ENCODE measurements around the gene CTTNBP2. TPM values are rescaled to one million over a fixed set of nuclear protein-coding genes. Genes with fewer than 3 reads are reported as not detected.

The CTTNBP2 gene
- total RNA-seq, 1 donor from 2014 or later = 25.0 TPM

DNA sequence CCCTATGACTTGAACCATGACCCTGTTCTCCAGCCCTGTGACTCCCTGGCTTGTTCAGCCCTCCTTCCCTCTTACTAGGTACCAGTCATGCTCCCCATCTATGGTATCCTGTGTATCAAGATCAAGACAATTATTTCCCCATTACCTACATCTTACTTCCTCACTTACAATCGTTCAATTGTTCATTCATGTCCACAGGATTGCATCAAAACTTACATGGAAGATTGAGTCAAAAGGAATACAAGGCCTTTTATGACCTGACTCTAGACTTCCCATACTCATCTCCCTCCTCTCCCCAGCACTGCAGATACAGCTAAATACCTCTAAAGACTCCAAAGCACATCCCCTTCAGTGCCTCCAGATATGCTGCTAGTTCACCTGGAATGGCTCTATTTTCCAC lies 109.2 kb downstream of the CTTNBP2 start:
- peaks cover 0 to 10% of the 10 kb centered on the region in 2 donors for H3K36me3 ChIP-seq
- intact Hi-C loops (cut with DNase I) = no loop called here
- no peaks in the 10 kb centered on the region for H3K9me3 ChIP-seq
- H3K4me1 ChIP-seq = no peaks in the 10 kb centered on the region
- no peaks in the 10 kb centered on the region for H3K27me3 ChIP-seq
- no peak overlapping the region for H3K4me3 ChIP-seq
- no peak overlapping the region for H3K27ac ChIP-seq
- TF ChIP-seq, protein P1, sequence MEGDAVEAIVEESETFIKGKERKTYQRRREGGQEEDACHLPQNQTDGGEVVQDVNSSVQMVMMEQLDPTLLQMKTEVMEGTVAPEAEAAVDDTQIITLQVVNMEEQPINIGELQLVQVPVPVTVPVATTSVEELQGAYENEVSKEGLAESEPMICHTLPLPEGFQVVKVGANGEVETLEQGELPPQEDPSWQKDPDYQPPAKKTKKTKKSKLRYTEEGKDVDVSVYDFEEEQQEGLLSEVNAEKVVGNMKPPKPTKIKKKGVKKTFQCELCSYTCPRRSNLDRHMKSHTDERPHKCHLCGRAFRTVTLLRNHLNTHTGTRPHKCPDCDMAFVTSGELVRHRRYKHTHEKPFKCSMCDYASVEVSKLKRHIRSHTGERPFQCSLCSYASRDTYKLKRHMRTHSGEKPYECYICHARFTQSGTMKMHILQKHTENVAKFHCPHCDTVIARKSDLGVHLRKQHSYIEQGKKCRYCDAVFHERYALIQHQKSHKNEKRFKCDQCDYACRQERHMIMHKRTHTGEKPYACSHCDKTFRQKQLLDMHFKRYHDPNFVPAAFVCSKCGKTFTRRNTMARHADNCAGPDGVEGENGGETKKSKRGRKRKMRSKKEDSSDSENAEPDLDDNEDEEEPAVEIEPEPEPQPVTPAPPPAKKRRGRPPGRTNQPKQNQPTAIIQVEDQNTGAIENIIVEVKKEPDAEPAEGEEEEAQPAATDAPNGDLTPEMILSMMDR (IDR thresholded peaks at IDR 0.05) = no peak
- TF ChIP-seq POLR2A (IDR thresholded peaks at IDR 0.05) = no peak
- no peak for TF ChIP-seq POLR2AphosphoS5 (IDR thresholded peaks at IDR 0.05; ENCODE audit: insufficient read depth in 1 of 2, low read depth in 1 of 2)
- no peak for DNase-seq (ENCODE audit: extremely low spot score in 2 of 2)

DNA sequence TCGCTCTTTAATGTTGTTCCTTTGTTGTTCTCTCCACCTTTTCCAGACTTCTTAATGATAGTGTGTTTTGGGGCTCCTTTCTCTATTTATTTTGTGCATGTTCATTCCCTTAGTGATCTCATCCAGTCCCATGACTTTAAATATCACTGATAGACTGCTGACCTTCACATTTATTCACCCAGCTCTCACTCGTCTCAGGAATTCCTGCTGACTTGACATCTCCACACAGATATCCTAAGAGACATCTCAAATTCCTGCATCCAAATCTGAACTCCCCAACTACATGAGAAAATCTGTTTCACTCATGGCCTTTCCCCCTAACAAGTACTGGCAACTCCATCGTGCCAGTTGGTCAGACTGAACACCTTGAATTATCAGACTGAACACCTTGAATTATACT lies 111.2 kb downstream of the CTTNBP2 start:
- TF ChIP-seq POLR2AphosphoS5 (IDR thresholded peaks at IDR 0.05; ENCODE audit: insufficient read depth in 1 of 2, low read depth in 1 of 2) (no peak), POLR2A (IDR thresholded peaks at IDR 0.05) (no peak)
- TF ChIP-seq, protein P1 (IDR thresholded peaks at IDR 0.05) = no peak
- Histone ChIP-seq H3K36me3 (peaks cover 0 to 13% of the 10 kb centered on the region in 2 donors), H3K27me3 (no peaks in the 10 kb centered on the region), H3K4me1 (no peaks in the 10 kb centered on the region), H3K27ac (no peak overlapping the region), H3K9me3 (no peaks in the 10 kb centered on the region), H3K4me3 (no peak overlapping the region)
- intact Hi-C loops (cut with DNase I) = no loop called here
- DNase-seq (ENCODE audit: extremely low spot score in 2 of 2) = no peak

DNA sequence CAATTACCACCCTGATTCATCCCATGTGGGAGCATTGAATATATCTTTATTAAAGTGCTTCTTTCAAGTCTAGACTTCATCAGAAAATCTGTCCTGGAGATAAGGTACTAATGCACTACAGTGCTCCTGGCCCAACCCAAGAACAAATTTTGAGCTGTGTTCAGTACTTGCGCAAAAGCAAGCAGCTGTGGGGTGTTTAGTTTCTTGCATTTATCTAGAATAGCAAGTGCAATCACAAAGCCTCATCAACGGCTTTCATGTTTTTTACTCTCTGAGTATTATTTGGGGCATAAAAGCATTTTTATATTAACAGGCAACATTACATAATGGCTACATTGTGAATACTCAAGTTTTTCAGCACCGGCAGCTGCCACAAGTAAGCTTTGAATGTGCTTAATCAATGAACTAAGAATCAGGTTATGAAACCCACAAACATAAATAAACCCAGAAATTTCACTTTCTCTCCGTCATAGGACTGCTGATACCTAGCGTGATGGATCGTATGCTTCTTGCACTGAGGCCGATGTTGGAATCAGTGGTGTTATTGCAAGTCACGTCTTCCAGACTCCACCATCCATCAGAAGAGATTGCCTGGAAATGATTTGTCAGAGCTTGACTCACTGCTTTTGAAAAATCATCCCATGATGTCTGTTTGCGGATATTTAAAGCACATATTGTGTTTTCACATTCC lies 113.1 kb downstream of the CTTNBP2 start:
- Histone ChIP-seq H3K36me3 (peaks cover 0 to 28% of the 10 kb centered on the region in 2 donors), H3K4me1 (no peaks in the 10 kb centered on the region), H3K27me3 (no peaks in the 10 kb centered on the region), H3K4me3 (no peak overlapping the region), H3K27ac (no peak overlapping the region), H3K9me3 (no peaks in the 10 kb centered on the region)
- no peak for DNase-seq (ENCODE audit: extremely low spot score in 2 of 2)
- intact Hi-C loops (cut with DNase I) = loop anchor here (5.0 kb wide), 1 partner anchor 337 kb away; no protein-coding TSS in a partner anchor
- TF ChIP-seq, protein P1 (IDR thresholded peaks at IDR 0.05) = no peak
- TF ChIP-seq POLR2AphosphoS5 (IDR thresholded peaks at IDR 0.05; ENCODE audit: insufficient read depth in 1 of 2, low read depth in 1 of 2) (no peak), POLR2A (IDR thresholded peaks at IDR 0.05) (no peak)

DNA sequence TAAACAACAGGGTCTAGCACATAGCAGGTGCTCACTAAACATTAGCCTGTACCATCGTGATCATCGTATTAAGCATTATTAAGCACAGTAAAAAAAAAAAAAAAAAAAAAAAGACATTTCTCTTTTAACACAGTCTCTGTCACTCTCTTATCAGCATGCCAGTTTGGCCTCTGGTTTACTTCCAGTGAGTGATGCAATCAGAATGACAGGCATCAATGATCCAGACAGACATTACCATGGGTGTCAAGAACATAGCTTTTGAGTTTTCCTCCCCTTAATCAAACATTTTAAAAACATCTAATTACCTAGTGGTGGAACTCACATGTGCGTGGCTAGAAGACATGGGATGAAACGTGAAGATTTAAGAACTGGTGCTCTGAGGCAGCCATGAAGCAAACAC lies 115.8 kb downstream of the CTTNBP2 start:
- Histone ChIP-seq H3K27ac (no peak overlapping the region), H3K4me3 (no peak overlapping the region), H3K9me3 (no peaks in the 10 kb centered on the region), H3K4me1 (no peaks in the 10 kb centered on the region), H3K36me3 (peaks cover 0 to 30% of the 10 kb centered on the region in 2 donors), H3K27me3 (no peaks in the 10 kb centered on the region)
- DNase-seq (ENCODE audit: extremely low spot score in 2 of 2) = no peak
- TF ChIP-seq, protein P1 (IDR thresholded peaks at IDR 0.05) = no peak
- no peak for TF ChIP-seq POLR2AphosphoS5 (IDR thresholded peaks at IDR 0.05; ENCODE audit: insufficient read depth in 1 of 2, low read depth in 1 of 2)
- TF ChIP-seq POLR2A (IDR thresholded peaks at IDR 0.05) = no peak
- intact Hi-C loops (cut with DNase I) = loop anchor here (5.0 kb wide), 1 partner anchor 340 kb away; no protein-coding TSS in a partner anchor

DNA sequence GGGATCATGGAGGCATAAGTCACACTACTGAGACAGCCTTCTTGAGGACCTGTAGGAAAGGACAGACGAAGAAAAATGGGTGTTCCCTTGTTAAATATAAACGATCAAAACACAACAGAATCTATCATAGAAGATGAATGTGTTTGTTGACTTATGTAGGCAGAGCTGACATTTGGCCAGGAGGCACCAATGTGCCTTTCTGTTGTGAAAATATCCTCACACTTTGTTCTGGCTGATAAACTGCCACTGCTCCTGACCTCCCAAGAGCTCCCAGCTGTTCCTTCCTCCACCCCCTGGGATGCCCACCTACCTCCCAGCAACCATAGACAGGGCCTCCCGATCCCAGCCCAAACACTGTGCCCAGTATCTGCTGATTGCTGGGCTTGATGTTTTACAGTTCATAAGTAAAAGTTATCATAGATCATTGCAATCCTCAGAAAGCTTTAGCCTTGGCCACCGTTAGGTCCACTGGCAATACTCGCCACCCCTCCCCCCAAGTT lies 116.6 kb downstream of the CTTNBP2 start:
- DNase-seq (ENCODE audit: extremely low spot score in 2 of 2) = no peak
- no peak overlapping the region for H3K27ac ChIP-seq
- intact Hi-C loops (cut with DNase I) = loop anchor here (5.0 kb wide), 1 partner anchor 341 kb away; no protein-coding TSS in a partner anchor
- TF ChIP-seq, protein P1 (IDR thresholded peaks at IDR 0.05) = no peak
- H3K36me3 ChIP-seq = peaks cover 0 to 30% of the 10 kb centered on the region in 2 donors
- no peaks in the 10 kb centered on the region for H3K4me1 ChIP-seq
- H3K4me3 ChIP-seq = no peak overlapping the region
- no peaks in the 10 kb centered on the region for H3K27me3 ChIP-seq
- H3K9me3 ChIP-seq = no peaks in the 10 kb centered on the region
